Measurements from ENCODE around the gene DGKD. TPM values are rescaled to one million over a fixed set of nuclear protein-coding genes. Genes with fewer than 3 reads are reported as not detected.

DGKD gene, protein sequence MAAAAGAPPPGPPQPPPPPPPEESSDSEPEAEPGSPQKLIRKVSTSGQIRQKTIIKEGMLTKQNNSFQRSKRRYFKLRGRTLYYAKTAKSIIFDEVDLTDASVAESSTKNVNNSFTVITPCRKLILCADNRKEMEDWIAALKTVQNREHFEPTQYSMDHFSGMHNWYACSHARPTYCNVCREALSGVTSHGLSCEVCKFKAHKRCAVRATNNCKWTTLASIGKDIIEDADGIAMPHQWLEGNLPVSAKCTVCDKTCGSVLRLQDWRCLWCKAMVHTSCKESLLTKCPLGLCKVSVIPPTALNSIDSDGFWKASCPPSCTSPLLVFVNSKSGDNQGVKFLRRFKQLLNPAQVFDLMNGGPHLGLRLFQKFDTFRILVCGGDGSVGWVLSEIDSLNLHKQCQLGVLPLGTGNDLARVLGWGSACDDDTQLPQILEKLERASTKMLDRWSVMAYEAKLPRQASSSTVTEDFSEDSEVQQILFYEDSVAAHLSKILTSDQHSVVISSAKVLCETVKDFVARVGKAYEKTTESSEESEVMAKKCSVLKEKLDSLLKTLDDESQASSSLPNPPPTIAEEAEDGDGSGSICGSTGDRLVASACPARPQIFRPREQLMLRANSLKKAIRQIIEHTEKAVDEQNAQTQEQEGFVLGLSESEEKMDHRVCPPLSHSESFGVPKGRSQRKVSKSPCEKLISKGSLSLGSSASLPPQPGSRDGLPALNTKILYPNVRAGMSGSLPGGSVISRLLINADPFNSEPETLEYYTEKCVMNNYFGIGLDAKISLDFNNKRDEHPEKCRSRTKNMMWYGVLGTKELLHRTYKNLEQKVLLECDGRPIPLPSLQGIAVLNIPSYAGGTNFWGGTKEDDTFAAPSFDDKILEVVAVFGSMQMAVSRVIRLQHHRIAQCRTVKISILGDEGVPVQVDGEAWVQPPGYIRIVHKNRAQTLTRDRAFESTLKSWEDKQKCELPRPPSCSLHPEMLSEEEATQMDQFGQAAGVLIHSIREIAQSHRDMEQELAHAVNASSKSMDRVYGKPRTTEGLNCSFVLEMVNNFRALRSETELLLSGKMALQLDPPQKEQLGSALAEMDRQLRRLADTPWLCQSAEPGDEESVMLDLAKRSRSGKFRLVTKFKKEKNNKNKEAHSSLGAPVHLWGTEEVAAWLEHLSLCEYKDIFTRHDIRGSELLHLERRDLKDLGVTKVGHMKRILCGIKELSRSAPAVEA
- 10 to 100 TPM; 92.1 to 94.2 TPM for total RNA-seq

DNA sequence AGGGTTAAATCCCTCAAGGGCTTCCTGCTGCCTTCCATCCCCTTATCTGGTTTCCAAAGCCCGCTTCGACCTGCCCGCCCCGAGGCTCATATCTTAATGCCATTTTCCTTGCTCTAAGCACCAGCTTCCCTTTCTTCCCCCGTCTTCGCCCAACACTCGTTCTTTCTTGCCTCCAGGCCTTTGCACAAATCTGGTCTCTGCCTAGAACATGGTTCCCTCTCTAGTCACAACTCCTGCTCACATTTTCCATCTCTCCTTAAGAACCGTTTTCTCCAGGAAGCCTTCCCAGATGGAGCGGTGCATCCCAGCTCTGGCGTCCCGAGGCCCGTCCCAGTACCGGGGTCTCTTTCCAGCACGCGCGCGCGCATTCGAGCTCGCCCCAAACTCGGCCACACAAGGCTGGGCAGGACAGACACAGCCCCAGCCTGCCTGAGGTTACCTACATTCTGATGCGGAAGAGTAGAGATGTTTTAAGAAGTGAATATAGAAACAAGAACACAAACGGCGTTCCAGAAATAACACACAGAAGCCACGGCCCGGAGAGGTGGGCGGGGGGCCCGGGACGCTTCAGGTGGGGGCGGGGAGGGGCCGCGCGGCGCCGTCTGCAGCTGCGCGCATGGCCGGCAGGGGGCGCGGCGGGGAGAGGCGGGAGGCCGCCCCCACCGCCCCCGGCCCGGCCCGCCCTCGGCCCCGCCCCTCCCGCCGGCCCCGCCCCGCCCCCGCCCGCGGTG lies at the start of gene DGKD:
TSS of gene DGKD (plus strand) at position 726 of the 731 bp plus-strand sequence. CDS start 25 bp downstream, outside the sequence.
- ChIA-PET CTCF (interaction anchor here (0.6 to 3.3 kb wide), 22 partner anchors 9 to 241 kb away, joined by 3 to 21 read pairs (median 3); no protein-coding TSS in a partner anchor), POLR2A (interaction anchor here (1.0 to 1.5 kb wide), 7 partner anchors 14 to 86 kb away, joined by 3 to 10 read pairs (median 4); no protein-coding TSS in a partner anchor)
- ATAC-seq = peak; percentile 76
- no peaks in the 10 kb centered on the region for H3K9me3 Mint-ChIP-seq (ENCODE audit: insufficient read depth)
- peak; percentile 79 for DNase-seq
- H3K27ac Mint-ChIP-seq = peak within 1 kb of the TSS; percentile 94
- peaks cover 39% of the 10 kb centered on the region for H3K36me3 Mint-ChIP-seq (ENCODE audit: low read depth)
- no peaks in the 10 kb centered on the region for H3K27me3 Mint-ChIP-seq (ENCODE audit: low read depth)
- H3K4me1 Mint-ChIP-seq (ENCODE audit: low read depth) = peaks cover 82% of the 10 kb centered on the region
- H3K4me3 Mint-ChIP-seq = peak within 1 kb of the TSS; percentile 85

DNA sequence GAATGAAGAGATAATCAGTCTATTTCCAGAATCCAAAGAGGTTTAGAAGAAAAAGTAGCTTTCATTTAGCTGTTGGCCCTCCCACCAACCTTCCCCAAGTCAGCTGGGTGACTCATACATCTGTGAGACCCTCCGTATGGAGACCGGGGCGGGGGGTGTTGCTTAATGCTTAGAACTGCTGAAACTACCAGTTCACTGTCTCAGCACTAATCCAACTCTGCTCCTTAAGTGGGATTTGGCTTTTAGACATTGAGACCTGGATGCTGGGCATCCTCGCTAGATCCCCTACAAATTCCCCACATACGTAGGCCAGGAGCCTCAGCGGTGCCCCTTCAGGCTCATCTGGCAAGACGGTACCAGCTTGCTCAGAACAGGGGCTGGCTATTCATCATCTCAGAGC lies 46.7 kb upstream of the DGKD start, which contains the start of gene SAG:
TSS of gene SAG (plus strand) at position 252 of the 400 bp plus-strand sequence. CDS start 1,374 bp downstream, outside the sequence.
- H3K9me3 Mint-ChIP-seq (ENCODE audit: insufficient read depth) = no peaks in the 10 kb centered on the region
- DNase-seq = no peak
- peaks cover 3% of the 10 kb centered on the region for H3K27me3 Mint-ChIP-seq (ENCODE audit: low read depth)
- no peak within 1 kb of the TSS for H3K27ac Mint-ChIP-seq
- no peak for ATAC-seq
- ChIA-PET CTCF (no interaction called here), POLR2A (no interaction called here)
- H3K36me3 Mint-ChIP-seq (ENCODE audit: low read depth) = no peaks in the 10 kb centered on the region
- H3K4me3 Mint-ChIP-seq = no peak within 1 kb of the TSS
- peaks cover 28% of the 10 kb centered on the region for H3K4me1 Mint-ChIP-seq (ENCODE audit: low read depth)

DNA sequence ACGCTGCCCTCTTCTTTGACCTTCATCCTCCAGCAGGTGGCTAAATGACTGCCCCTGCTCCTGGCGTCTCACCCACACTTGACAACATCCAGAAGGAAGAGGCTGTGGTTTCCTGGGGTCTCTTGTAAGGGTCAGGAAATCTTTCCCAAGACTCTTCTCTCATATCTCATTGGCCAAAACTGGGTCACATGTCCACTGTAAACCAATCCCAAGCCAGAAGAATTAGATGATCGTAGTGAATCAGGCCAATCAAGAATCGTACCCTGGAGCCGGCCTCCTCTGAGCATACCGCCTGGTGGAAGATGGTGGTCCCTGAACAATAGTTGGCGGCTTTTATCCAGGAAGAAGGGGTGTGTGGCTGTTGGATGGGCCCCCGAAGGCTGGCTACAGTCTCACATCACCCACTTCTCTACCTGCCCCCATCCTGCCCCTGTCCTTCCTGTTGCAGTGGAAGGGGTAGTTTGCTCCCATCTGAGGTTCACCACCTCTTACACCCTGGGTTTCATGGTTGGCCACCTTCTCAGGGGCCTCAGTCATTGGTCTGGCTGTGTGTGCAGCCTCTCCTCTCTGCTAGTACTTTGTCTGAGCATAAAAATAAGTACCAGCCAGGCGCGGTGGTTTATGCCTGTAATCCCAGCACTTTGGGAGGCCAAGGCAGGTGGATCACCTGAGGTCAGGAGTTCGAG lies 42.9 kb upstream of the DGKD start:
- H3K9me3 Mint-ChIP-seq (ENCODE audit: insufficient read depth) = no peaks in the 10 kb centered on the region
- POLR2A ChIA-PET = no interaction called here
- DNase-seq (no peak), ATAC-seq (no peak)
- H3K27ac Mint-ChIP-seq = no peak overlapping the region
- peaks cover 3% of the 10 kb centered on the region for H3K27me3 Mint-ChIP-seq (ENCODE audit: low read depth)
- no peak overlapping the region for H3K4me3 Mint-ChIP-seq
- no peaks in the 10 kb centered on the region for H3K36me3 Mint-ChIP-seq (ENCODE audit: low read depth)
- H3K4me1 Mint-ChIP-seq (ENCODE audit: low read depth) = peaks cover 35% of the 10 kb centered on the region
- CTCF ChIA-PET = no interaction called here

- Mint-ChIP-seq H3K27ac (no peak overlapping the region), H3K9me3 (ENCODE audit: insufficient read depth) (no peaks in the 10 kb centered on the region), H3K4me3 (no peak overlapping the region), H3K4me1 (ENCODE audit: low read depth) (peaks cover 33% of the 10 kb centered on the region), H3K27me3 (ENCODE audit: low read depth) (peaks cover 3% of the 10 kb centered on the region), H3K36me3 (ENCODE audit: low read depth) (no peaks in the 10 kb centered on the region)
- ChIA-PET POLR2A (no interaction called here), CTCF (interaction anchor here (1.5 kb wide), 1 partner anchor 10 kb away, joined by 3 read pairs; no protein-coding TSS in a partner anchor)
- DNase-seq = no peak
- no peak for ATAC-seq
Measured at GRCh38 chr2:233312874-233313273, 41.4 kb upstream of the DGKD start.

GRCh38 chr2:233314180-233314925 lies 39.9 kb upstream of the DGKD start:
- Mint-ChIP-seq H3K4me1 (ENCODE audit: low read depth) (peaks cover 30% of the 10 kb centered on the region), H3K9me3 (ENCODE audit: insufficient read depth) (no peaks in the 10 kb centered on the region), H3K4me3 (no peak overlapping the region), H3K27ac (no peak overlapping the region), H3K27me3 (ENCODE audit: low read depth) (peaks cover 9% of the 10 kb centered on the region), H3K36me3 (ENCODE audit: low read depth) (no peaks in the 10 kb centered on the region)
- CTCF ChIA-PET = interaction anchor here (1.0 to 1.5 kb wide), 2 partner anchors 12 to 129 kb away, joined by 3 read pairs; no protein-coding TSS in a partner anchor
- DNase-seq = no peak
- ATAC-seq = no peak
- POLR2A ChIA-PET = no interaction called here

- no peak overlapping the region for H3K4me3 Mint-ChIP-seq
- ChIA-PET CTCF (interaction anchor here (1.5 to 1.7 kb wide), 2 partner anchors 14 to 49 kb away, joined by 4 to 6 read pairs; no protein-coding TSS in a partner anchor), POLR2A (interaction anchor here (0.6 to 0.9 kb wide), 2 partner anchors 14 to 75 kb away, joined by 3 read pairs; no protein-coding TSS in a partner anchor)
- no peaks in the 10 kb centered on the region for H3K36me3 Mint-ChIP-seq (ENCODE audit: low read depth)
- H3K27me3 Mint-ChIP-seq (ENCODE audit: low read depth) = peaks cover 14% of the 10 kb centered on the region
- DNase-seq = no peak
- no peaks in the 10 kb centered on the region for H3K9me3 Mint-ChIP-seq (ENCODE audit: insufficient read depth)
- H3K4me1 Mint-ChIP-seq (ENCODE audit: low read depth) = peaks cover 16% of the 10 kb centered on the region
- no peak for ATAC-seq
- no peak overlapping the region for H3K27ac Mint-ChIP-seq
Measured at GRCh38 chr2:233317196-233317943, 36.9 kb upstream of the DGKD start.

DNA sequence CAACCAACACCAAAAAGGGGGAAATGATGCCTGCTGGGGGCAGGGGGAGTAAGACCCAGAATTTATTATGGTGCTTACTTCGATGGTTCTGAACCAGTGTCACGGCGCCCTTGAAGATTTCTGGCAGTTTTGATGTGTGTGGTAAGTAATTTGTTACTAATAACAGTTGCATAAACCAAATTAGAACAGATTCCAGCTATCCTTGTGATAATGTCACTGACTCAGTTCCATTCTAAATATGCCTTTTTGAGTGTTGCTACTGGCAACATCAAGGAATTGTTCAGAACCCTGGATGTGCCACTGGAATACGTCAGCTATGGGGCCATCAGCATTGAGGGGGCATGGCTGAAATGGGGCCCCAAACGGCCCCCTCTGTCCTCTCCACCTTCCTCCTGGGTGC lies 35.0 kb upstream of the DGKD start:
- Mint-ChIP-seq H3K27ac (no peak overlapping the region), H3K9me3 (ENCODE audit: insufficient read depth) (no peaks in the 10 kb centered on the region), H3K4me3 (no peak overlapping the region), H3K36me3 (ENCODE audit: low read depth) (no peaks in the 10 kb centered on the region), H3K4me1 (ENCODE audit: low read depth) (peaks cover 21% of the 10 kb centered on the region), H3K27me3 (ENCODE audit: low read depth) (peaks cover 14% of the 10 kb centered on the region)
- ATAC-seq (no peak), DNase-seq (no peak)
- POLR2A ChIA-PET = no interaction called here
- CTCF ChIA-PET = interaction anchor here (1.1 kb wide), 1 partner anchor 124 kb away, joined by 5 read pairs; no protein-coding TSS in a partner anchor

DNA sequence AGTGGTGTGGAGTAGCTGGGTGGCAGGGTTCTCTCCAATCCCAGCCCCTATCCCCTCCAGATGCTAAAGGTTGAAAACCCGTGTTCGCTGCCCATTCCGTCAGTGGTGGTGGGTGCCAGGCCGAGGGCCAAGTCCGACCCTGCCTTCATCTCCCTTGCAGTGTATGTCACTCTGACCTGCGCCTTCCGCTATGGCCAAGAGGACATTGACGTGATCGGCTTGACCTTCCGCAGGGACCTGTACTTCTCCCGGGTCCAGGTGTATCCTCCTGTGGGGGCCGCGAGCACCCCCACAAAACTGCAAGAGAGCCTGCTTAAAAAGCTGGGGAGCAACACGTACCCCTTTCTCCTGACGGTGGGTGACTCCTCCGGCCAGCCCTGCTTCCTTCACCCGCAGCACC lies 33.8 kb upstream of the DGKD start:
- no peaks in the 10 kb centered on the region for H3K9me3 Mint-ChIP-seq (ENCODE audit: insufficient read depth)
- CTCF ChIA-PET = interaction anchor here (2.0 kb wide), 1 partner anchor 11 kb away, joined by 9 read pairs; no protein-coding TSS in a partner anchor
- ATAC-seq = no peak
- H3K27ac Mint-ChIP-seq = no peak overlapping the region
- no peak for DNase-seq
- no peaks in the 10 kb centered on the region for H3K36me3 Mint-ChIP-seq (ENCODE audit: low read depth)
- POLR2A ChIA-PET = interaction anchor here (0.8 kb wide), 1 partner anchor 11 kb away, joined by 3 read pairs; no protein-coding TSS in a partner anchor
- peaks cover 24% of the 10 kb centered on the region for H3K4me1 Mint-ChIP-seq (ENCODE audit: low read depth)
- H3K27me3 Mint-ChIP-seq (ENCODE audit: low read depth) = peaks cover 14% of the 10 kb centered on the region
- H3K4me3 Mint-ChIP-seq = no peak overlapping the region

- ATAC-seq = no peak
- Mint-ChIP-seq H3K4me1 (ENCODE audit: low read depth) (peaks cover 24% of the 10 kb centered on the region), H3K9me3 (ENCODE audit: insufficient read depth) (no peaks in the 10 kb centered on the region), H3K27me3 (ENCODE audit: low read depth) (peaks cover 14% of the 10 kb centered on the region), H3K4me3 (no peak overlapping the region), H3K36me3 (ENCODE audit: low read depth) (no peaks in the 10 kb centered on the region), H3K27ac (no peak overlapping the region)
- POLR2A ChIA-PET = interaction anchor here (0.8 kb wide), 1 partner anchor 12 kb away, joined by 3 read pairs; no protein-coding TSS in a partner anchor
- CTCF ChIA-PET = interaction anchor here (0.6 to 2.0 kb wide), 4 partner anchors 10 to 268 kb away, joined by 3 to 9 read pairs (median 3); no protein-coding TSS in a partner anchor
- DNase-seq = no peak
Measured at GRCh38 chr2:233321166-233321565, 33.1 kb upstream of the DGKD start.
